ENCODE data around the gene ZNF564. TPM values are rescaled to one million over a fixed set of nuclear protein-coding genes. Genes with fewer than 3 reads are reported as not detected.

The ZNF564 gene
- total RNA-seq: 4.0 and 7.9 TPM in 2 replicates

GRCh38 chr19:12551060-12551832, at the start of gene ZNF564:
Gene ZNF564 (minus strand): TSS chr19:12551482. CDS start chr19:12551332, 150 bp downstream.
- Histone ChIP-seq H3K4me3 (ENCODE audit: low read depth, low read length) (peak within 1 kb of the TSS; percentile 74), H3K27me3 (ENCODE audit: control insufficient read depth, insufficient read depth, low read length) (no peaks in the 10 kb centered on the region), H3K36me3 (ENCODE audit: control insufficient read depth, insufficient read depth, low read length) (no peaks in the 10 kb centered on the region)
- peak; percentile 98 for DNase-seq (ENCODE audit: low read depth)
- TF ChIP-seq CTCF (IDR thresholded peaks at IDR 0.05; ENCODE audit: insufficient read depth, low read length, poor library complexity, severe bottlenecking): no peak

- no peaks in the 10 kb centered on the region for H3K27me3 ChIP-seq (ENCODE audit: control insufficient read depth, insufficient read depth, low read length)
- H3K36me3 ChIP-seq (ENCODE audit: control insufficient read depth, insufficient read depth, low read length): no peaks in the 10 kb centered on the region
- TF ChIP-seq CTCF (IDR thresholded peaks at IDR 0.05; ENCODE audit: insufficient read depth, low read length, poor library complexity, severe bottlenecking): no peak
- H3K4me3 ChIP-seq (ENCODE audit: low read depth, low read length): no peak overlapping the region
- no peak for DNase-seq (ENCODE audit: low read depth)
These were observed 46.3 kb upstream of the ZNF564 start for GRCh38 chr19:12597594-12597993.

GRCh38 chr19:12596927-12597548, 45.8 kb upstream of the ZNF564 start:
- H3K36me3 ChIP-seq (ENCODE audit: control insufficient read depth, insufficient read depth, low read length): no peaks in the 10 kb centered on the region
- no peak overlapping the region for H3K4me3 ChIP-seq (ENCODE audit: low read depth, low read length)
- no peak for TF ChIP-seq CTCF (IDR thresholded peaks at IDR 0.05; ENCODE audit: insufficient read depth, low read length, poor library complexity, severe bottlenecking)
- no peaks in the 10 kb centered on the region for H3K27me3 ChIP-seq (ENCODE audit: control insufficient read depth, insufficient read depth, low read length)
- DNase-seq (ENCODE audit: low read depth): no peak

- Histone ChIP-seq H3K27me3 (ENCODE audit: control insufficient read depth, insufficient read depth, low read length) (no peaks in the 10 kb centered on the region), H3K4me3 (ENCODE audit: low read depth, low read length) (no peak overlapping the region), H3K36me3 (ENCODE audit: control insufficient read depth, insufficient read depth, low read length) (no peaks in the 10 kb centered on the region)
- DNase-seq (ENCODE audit: low read depth): no peak
- TF ChIP-seq CTCF (IDR thresholded peaks at IDR 0.05; ENCODE audit: insufficient read depth, low read length, poor library complexity, severe bottlenecking): no peak
These were observed 45.2 kb upstream of the ZNF564 start for GRCh38 chr19:12596485-12596884.

GRCh38 chr19:12581100-12581499, 29.8 kb upstream of the ZNF564 start:
- no peak overlapping the region for H3K4me3 ChIP-seq (ENCODE audit: low read depth, low read length)
- no peak for TF ChIP-seq CTCF (IDR thresholded peaks at IDR 0.05; ENCODE audit: insufficient read depth, low read length, poor library complexity, severe bottlenecking)
- no peaks in the 10 kb centered on the region for H3K27me3 ChIP-seq (ENCODE audit: control insufficient read depth, insufficient read depth, low read length)
- H3K36me3 ChIP-seq (ENCODE audit: control insufficient read depth, insufficient read depth, low read length): peaks cover 3% of the 10 kb centered on the region
- DNase-seq (ENCODE audit: low read depth): no peak

All from kidney epithelial cell (primary cell).